ENCODE data around the gene ABCD1. TPM values are rescaled to one million over a fixed set of nuclear protein-coding genes. Genes with fewer than 3 reads are reported as not detected.

Gene ABCD1
- total and polyA plus RNA-seq, 9 of the 15 experiments (the other 6 are each of a cell fraction or from before 2014, with no cell fraction given) = 0.07 to 6.9 (median 2.2) TPM

GRCh38 chrX:153692003-153692402, 32.7 kb upstream of the ABCD1 start:
- DNase-seq (ENCODE audit: extremely low read depth in 1 of 4, low spot score in 3 of 4) (no peak), FAIRE-seq (no peak), ATAC-seq (no peak)
- CTCF ChIA-PET (ENCODE audit: low intra/inter-chr PET ratio) = no interaction called here
- no peak for TF ChIP-seq ZNF407 (IDR thresholded peaks at IDR 0.05; ENCODE audit: low read depth)
- TF ChIP-seq STAT5A (IDR thresholded peaks at IDR 0.05; ENCODE audit: borderline replicate concordance, low read length) = no peak
- TF ChIP-seq KDM5B (IDR thresholded peaks at IDR 0.05; ENCODE audit: insufficient replicate concordance, low read depth, low read length) = peak; percentile 2
- TF ChIP-seq ZNF717 (CRISPR knock-in tag; IDR thresholded peaks at IDR 0.05) = no peak
- TF ChIP-seq JUN (IDR thresholded peaks at IDR 0.05; ENCODE audit: borderline replicate concordance, low read depth, low read length) = no peak
- TF ChIP-seq JUN (CRISPR knock-in tag; IDR thresholded peaks at IDR 0.05; ENCODE audit: borderline replicate concordance) = no peak
- H3K4me3 ChIP-seq = no peak overlapping the region
- peaks cover 5 to 71% of the 10 kb centered on the region in 2 experiments; a peak in 4 of 5 replicates for H3K4me1 ChIP-seq (replicated peaks in 1 of 2; ENCODE audit: control insufficient read depth in 2 of 2, insufficient read depth in 2 of 2, low read length in 2 of 2)
- BruUV-seq (replicated peaks) = no TSS peak
- in situ Hi-C loops (cut with MboI) (no loop called here), intact Hi-C loops (cut with micrococcal nuclease) (no loop called here)
- 93% methylated on average over 2 of the region's 4 CpGs for WGBS (ENCODE audit: insufficient coverage, low coverage, missing lambda C conversion rate)
- H3K9me3 ChIP-seq (replicated peaks; ENCODE audit: control insufficient read depth, insufficient read depth, low read depth, low read length) = no peaks in the 10 kb centered on the region
- H3K4me2 ChIP-seq (ENCODE audit: insufficient read depth, low read length) = peak overlapping the region; percentile 37; the same call in 1 of the 2 replicates
- peaks cover 37% of the 10 kb centered on the region for H3K79me2 ChIP-seq (ENCODE audit: control insufficient read depth, insufficient read depth, low read length)
- POLR2A ChIA-PET = interaction anchor here (0.5 to 1.0 kb wide), 4 partner anchors 26 to 87 kb away, joined by 3 to 4 read pairs (median 3); no protein-coding TSS in a partner anchor
- H2AFZ ChIP-seq (ENCODE audit: low read depth, low read length) = no peak overlapping the region
- no peaks in the 10 kb centered on the region for H3K27me3 ChIP-seq (ENCODE audit: control insufficient read depth in 2 of 2, insufficient read depth in 2 of 2, low read length in 2 of 2)
- peaks cover 4% of the 10 kb centered on the region for H3K9me1 ChIP-seq (ENCODE audit: control insufficient read depth, insufficient read depth, low read length)
- H3K27ac ChIP-seq (ENCODE audit: extremely low read depth, low read depth, low read length) = no peak overlapping the region
- peaks cover 13% of the 10 kb centered on the region for H4K20me1 ChIP-seq (replicated peaks; ENCODE audit: control insufficient read depth, insufficient read depth, low read length)
- peaks cover 59% of the 10 kb centered on the region; the same call in 1 of the 3 replicates for H3K36me3 ChIP-seq (ENCODE audit: control insufficient read depth, insufficient read depth, low read length)
- H3K9ac ChIP-seq (ENCODE audit: insufficient read depth in 1 of 2, low read depth in 2 of 2, low read length in 2 of 2) = no peak overlapping the region; a peak in 1 of 4 replicates
